GM12892 (cell line): ENCODE results near the gene CCDC126.

ENCODE experiments used
- POLR2A ChIP-seq: IDR thresholded peaks from 2 replicates; pipeline ENCODE4 v1.6.1; 2011; ENCODE audit warnings: low read depth, low read length, control low read depth
- POLR2AphosphoS5 ChIP-seq: IDR thresholded peaks from 2 replicates; pipeline ENCODE4 v1.6.1; 2011; ENCODE audit warnings: low read depth, low read length, control low read depth

DNA sequence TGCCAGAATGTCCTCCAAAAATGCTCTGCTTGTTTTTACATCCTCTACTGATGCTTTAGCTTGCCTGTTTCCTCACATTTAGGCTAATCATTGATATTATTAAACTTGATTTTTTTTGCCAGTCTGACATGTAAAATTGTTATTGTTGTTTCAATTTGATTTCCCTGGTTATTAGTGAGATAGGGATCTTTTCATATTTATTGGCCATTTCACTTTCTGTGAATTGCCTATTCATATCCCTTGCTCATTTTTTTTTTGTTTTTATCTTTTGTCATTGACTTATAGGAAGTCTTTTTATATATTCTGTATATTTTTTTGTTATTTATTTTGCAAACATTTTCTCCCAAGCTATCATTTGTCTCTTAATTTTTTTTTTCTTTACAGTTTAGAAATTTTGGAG lies 96.0 kb downstream of the CCDC126 start:
- TF ChIP-seq POLR2AphosphoS5 (no peak), POLR2A (no peak)
